ENCODE measurements around the gene EHBP1L1.
A peak's percentile ranks its signal among the peaks of the same experiment; 100 is the strongest.

The EHBP1L1 gene

GRCh38 chr11:65617136-65617850 is 41.4 kb downstream of the EHBP1L1 start:
- DNase-seq, result no peak

- DNase-seq, result no peak
Observed at GRCh38 chr11:65617990-65618751, 42.3 kb downstream of the EHBP1L1 start.

GRCh38 chr11:65618763-65619162 is 42.9 kb downstream of the EHBP1L1 start:
- DNase-seq, result no peak

GRCh38 chr11:65619281-65619928 is 43.6 kb downstream of the EHBP1L1 start:
- DNase-seq, result no peak

- no peak for DNase-seq
Observed at GRCh38 chr11:65620666-65621065, 44.8 kb downstream of the EHBP1L1 start.

- DNase-seq, result no peak
Observed at GRCh38 chr11:65621460-65621859, 45.6 kb downstream of the EHBP1L1 start.

- no peak for DNase-seq
Observed at GRCh38 chr11:65622011-65622410, 46.2 kb downstream of the EHBP1L1 start.

- no peak for DNase-seq
Observed at GRCh38 chr11:65623177-65623576, 47.3 kb downstream of the EHBP1L1 start.

GRCh38 chr11:65623852-65624616 is 48.2 kb downstream of the EHBP1L1 start:
- DNase-seq, result no peak

- no peak for DNase-seq
Observed at GRCh38 chr11:65624931-65625627, 49.2 kb downstream of the EHBP1L1 start.

- DNase-seq, result peak; percentile 77
Observed at GRCh38 chr11:65625628-65626342, 49.9 kb downstream of the EHBP1L1 start.

GRCh38 chr11:65627202-65627601 is 51.3 kb downstream of the EHBP1L1 start:
- no peak for DNase-seq

- DNase-seq, result no peak
Observed at GRCh38 chr11:65629579-65629978, 53.7 kb downstream of the EHBP1L1 start.

- DNase-seq, result no peak
Observed at GRCh38 chr11:65630215-65630614, 54.4 kb downstream of the EHBP1L1 start.

- DNase-seq, result no peak
Observed at GRCh38 chr11:65633390-65634108, 57.7 kb downstream of the EHBP1L1 start.

- no peak for DNase-seq
Observed at GRCh38 chr11:65634109-65634436, 58.2 kb downstream of the EHBP1L1 start.

- DNase-seq, result no peak
Observed at GRCh38 chr11:65634440-65634839, 58.6 kb downstream of the EHBP1L1 start.

- no peak for DNase-seq
Observed at GRCh38 chr11:65634905-65635731, 59.3 kb downstream of the EHBP1L1 start.

- no peak for DNase-seq
Observed at GRCh38 chr11:65636108-65637031, 60.5 kb downstream of the EHBP1L1 start.

All from activated CD8-positive, alpha-beta memory T cell treated with anti-CD3 and anti-CD28 coated beads for 24 hours (primary cell).